Measurements from ENCODE around the gene TCP11.

GRCh38 chr6:35076997-35077712 lies 64.0 kb downstream of the TCP11 start:
- TF ChIP-seq SIN3A (IDR thresholded peaks at IDR 0.05; ENCODE audit: borderline replicate concordance, low read depth, low read length) (no peak), CTCF (IDR thresholded peaks at IDR 0.05) (no peak), NFIC (IDR thresholded peaks at IDR 0.05; ENCODE audit: borderline replicate concordance) (no peak)

Measured in SK-N-SH (cell line).